D721Med (cell line): ENCODE results near the gene ACKR1.

Experiments
- DNase-seq: peaks from one replicate; pipeline ENCODE4 v3.0.0; 2011; ENCODE audit warnings: low spot score; ENCODE audit not compliant: insufficient read length
- FAIRE-seq: peaks from 2 replicates; lab custom pipeline; 2011; peaks lifted over from hg19 to GRCh38; lab: Jason Lieb, UNC
- CTCF ChIP-seq: IDR thresholded peaks from 2 replicates; pipeline ENCODE4 v1.5.1; 2012; ENCODE audit warnings: mild to moderate bottlenecking, control low read depth; ENCODE audit not compliant: insufficient read depth; ENCODE audit errors: missing control alignments

ACKR1 gene, protein sequence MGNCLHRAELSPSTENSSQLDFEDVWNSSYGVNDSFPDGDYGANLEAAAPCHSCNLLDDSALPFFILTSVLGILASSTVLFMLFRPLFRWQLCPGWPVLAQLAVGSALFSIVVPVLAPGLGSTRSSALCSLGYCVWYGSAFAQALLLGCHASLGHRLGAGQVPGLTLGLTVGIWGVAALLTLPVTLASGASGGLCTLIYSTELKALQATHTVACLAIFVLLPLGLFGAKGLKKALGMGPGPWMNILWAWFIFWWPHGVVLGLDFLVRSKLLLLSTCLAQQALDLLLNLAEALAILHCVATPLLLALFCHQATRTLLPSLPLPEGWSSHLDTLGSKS

DNA sequence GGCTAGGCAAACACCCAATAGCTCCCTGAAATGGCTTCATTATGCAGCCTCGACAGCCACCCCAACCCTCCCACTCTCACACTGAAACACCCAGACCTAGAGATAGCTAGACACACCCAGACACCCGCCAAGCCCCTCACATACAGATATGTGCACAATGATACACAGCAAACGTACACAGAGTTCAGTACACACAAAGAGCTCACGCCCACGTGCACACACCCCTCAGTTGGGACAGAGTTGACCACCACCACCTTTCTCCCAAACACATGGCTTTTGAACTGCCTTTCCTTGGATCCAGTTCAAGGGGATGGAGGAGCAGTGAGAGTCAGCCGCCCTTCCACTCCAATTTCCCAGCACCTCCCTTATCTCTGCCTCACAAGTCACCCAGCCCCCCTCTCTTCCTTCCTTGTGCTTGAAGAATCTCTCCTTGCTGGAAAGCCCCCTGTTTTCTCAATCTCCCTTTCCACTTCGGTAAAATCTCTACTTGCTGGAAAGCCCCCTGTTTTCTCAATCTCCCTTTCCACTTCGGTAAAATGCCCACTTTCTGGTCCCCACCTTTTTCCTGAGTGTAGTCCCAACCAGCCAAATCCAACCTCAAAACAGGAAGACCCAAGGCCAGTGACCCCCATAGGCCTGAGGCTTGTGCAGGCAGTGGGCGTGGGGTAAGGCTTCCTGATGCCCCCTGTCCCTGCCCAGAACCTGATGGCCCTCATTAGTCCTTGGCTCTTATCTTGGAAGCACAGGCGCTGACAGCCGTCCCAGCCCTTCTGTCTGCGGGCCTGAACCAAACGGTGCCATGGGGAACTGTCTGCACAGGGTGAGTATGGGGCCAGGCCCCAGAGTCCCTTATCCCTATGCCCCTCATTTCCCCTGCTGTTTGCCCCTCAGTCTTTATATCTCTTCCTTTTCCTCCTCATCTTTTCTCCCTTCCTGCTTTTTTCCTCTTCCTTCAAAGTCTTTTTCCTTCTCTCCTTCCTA lies at the start of gene ACKR1:
TSS of gene ACKR1 (plus strand) at position 715 of the 981 bp plus-strand sequence. CDS start at position 800, 85 bp downstream.
- DNase-seq (no peak), FAIRE-seq (no peak)
- no peak for TF ChIP-seq CTCF

DNA sequence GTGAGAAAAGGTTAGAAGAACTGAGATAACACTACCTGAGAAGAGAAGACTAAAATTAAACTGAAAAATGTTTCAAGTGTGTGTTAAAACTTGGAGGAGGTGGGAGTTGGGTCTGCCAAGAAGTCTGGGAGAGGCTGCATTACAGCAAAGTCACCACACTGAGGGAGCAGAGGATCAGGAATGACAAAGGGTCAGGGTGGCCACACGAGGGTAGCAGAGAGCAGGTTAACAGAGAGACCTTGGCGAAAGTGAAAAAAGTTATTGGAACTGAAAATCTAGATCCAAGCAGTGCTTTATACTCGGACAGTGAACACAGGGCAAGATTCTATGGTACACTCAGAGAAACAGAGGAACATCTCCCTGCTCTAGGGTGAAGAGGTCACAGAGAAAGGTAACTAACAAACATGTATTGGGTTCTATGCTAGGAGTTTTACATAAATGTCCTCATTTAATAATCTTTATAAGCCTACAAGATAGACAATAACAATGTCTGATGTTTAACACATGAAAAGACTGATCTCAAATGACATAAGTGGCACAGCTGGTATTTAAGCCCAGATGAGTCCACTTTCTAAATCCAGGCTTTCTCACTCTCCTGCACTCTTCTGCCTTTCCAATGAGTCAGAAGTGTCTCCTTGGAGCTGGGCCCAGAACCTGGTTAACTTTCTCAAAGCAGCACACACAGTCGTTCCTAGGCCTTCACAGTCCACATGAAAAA lies 43.5 kb upstream of the ACKR1 start:
- FAIRE-seq (peak; percentile 96), DNase-seq (no peak)
- peak; percentile 100 for TF ChIP-seq CTCF

DNA sequence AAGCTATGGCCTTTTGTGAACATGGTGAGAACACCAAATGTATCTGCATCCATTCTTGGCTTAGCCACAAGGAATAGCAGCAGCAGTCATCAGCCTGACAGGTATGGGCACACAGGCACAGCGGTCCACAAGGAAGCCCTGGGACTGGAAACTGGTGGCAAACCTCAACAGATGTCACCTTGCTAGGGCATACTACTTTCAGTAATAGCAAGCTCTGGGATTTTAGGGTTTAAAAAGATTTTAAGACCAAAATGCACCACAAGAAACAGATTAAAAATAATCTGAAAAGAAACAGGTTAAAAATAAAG lies 43.0 kb upstream of the ACKR1 start:
- no peak for DNase-seq
- TF ChIP-seq CTCF = no peak
- no peak for FAIRE-seq

- no peak for FAIRE-seq
- no peak for DNase-seq
- TF ChIP-seq CTCF = no peak
Measured at GRCh38 chr1:159162516-159163265, 42.0 kb upstream of the ACKR1 start.

DNA sequence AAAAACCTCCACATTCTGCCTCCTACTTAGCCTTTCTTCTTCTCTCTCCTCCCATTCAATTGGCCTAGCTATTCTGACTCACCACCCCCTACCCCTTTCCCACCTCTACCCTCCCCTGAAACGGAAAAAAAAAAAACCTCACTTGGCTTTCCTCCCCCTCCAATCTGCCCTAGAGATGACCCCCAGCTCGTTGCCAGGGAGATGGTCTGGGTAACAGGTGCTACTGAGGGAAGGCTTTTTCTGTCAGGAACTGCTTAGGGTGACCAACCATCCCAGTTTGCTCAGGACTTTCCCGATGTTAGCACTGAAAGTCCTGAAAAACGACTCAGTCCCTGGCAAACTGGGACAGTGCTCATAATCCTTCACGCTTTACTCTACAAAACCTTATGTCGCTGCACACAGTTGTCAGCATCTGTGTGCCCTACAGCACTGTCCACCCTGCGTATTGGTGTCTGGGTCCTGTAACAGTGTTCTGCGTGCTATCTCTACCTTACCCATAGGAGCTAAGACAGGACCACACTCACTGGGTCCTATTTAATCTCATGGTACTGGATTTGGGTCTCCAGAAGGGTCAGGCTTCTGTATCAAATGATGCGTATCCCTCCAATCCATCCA lies 41.0 kb upstream of the ACKR1 start:
- TF ChIP-seq CTCF = no peak
- DNase-seq (no peak), FAIRE-seq (no peak)

GRCh38 chr1:159168043-159168442 lies 36.6 kb upstream of the ACKR1 start:
- FAIRE-seq (peak; percentile 74), DNase-seq (no peak)
- TF ChIP-seq CTCF = no peak
